Colon (tissue), 2 donors: ENCODE measurements around the gene OR2C3.
"Not testable (repeated sequence)": the region's sequence is repeated elsewhere in the genome, so short reads cannot be mapped to it uniquely, and the experiment has no call there.

ENCODE experiments used
- FAIRE-seq: peaks from 2 replicates; lab custom pipeline; 2012; peaks lifted over from hg19 to GRCh38; lab: Jason Lieb, UNC
- donor health status: control.
- donor health status: control.

Gene OR2C3

GRCh38 chr1:247536340-247536739, at the start of gene OR2C3:
TSS of gene OR2C3 (minus strand) at chr1:247536440. CDS start at chr1:247532511, 3,929 bp downstream.
- no peak for FAIRE-seq

- FAIRE-seq: no peak
Measured at GRCh38 chr1:247578946-247579460, 42.8 kb upstream of the OR2C3 start.

- FAIRE-seq: no peak
Measured at GRCh38 chr1:247576514-247576913, 40.3 kb upstream of the OR2C3 start.

GRCh38 chr1:247574664-247575063, 38.4 kb upstream of the OR2C3 start:
- no peak for FAIRE-seq

GRCh38 chr1:247574236-247574635, 38.0 kb upstream of the OR2C3 start:
- FAIRE-seq: no peak

- no peak for FAIRE-seq
Measured at GRCh38 chr1:247562198-247562597, 26.0 kb upstream of the OR2C3 start.

GRCh38 chr1:247561711-247562110, 25.5 kb upstream of the OR2C3 start:
- FAIRE-seq: no peak

- no peak for FAIRE-seq
Measured at GRCh38 chr1:247557926-247558674, 21.9 kb upstream of the OR2C3 start.

- no peak for FAIRE-seq
Measured at GRCh38 chr1:247552231-247552630, 16.0 kb upstream of the OR2C3 start.

- FAIRE-seq: no peak
Measured at GRCh38 chr1:247551721-247552120, 15.5 kb upstream of the OR2C3 start.

GRCh38 chr1:247548769-247549182, 12.5 kb upstream of the OR2C3 start, which contains the start of gene GCSAML:
TSS of gene GCSAML (plus strand) at chr1:247549134. CDS start at chr1:247549192, 58 bp downstream.
- no peak for FAIRE-seq

GRCh38 chr1:247548092-247548491, 11.9 kb upstream of the OR2C3 start:
- FAIRE-seq: no peak

GRCh38 chr1:247542811-247543210, 6.6 kb upstream of the OR2C3 start:
- FAIRE-seq: no peak

- FAIRE-seq: no peak
Measured at GRCh38 chr1:247540581-247540980, 4.3 kb upstream of the OR2C3 start.

- FAIRE-seq: no peak
Measured at GRCh38 chr1:247539215-247539614, 3.0 kb upstream of the OR2C3 start.

GRCh38 chr1:247538561-247538960, 2.3 kb upstream of the OR2C3 start:
- FAIRE-seq: no peak

GRCh38 chr1:247535402-247535801, 838 bp downstream of the OR2C3 start:
- FAIRE-seq: no peak

- FAIRE-seq: no peak
Measured at GRCh38 chr1:247531937-247532336, 4.3 kb downstream of the OR2C3 start.

GRCh38 chr1:247530785-247531184, 5.5 kb downstream of the OR2C3 start:
- no peak for FAIRE-seq

- no peak for FAIRE-seq
Measured at GRCh38 chr1:247529771-247530355, 6.4 kb downstream of the OR2C3 start.

- no peak for FAIRE-seq
Measured at GRCh38 chr1:247528812-247529474, 7.3 kb downstream of the OR2C3 start.

GRCh38 chr1:247521886-247522285, 14.4 kb downstream of the OR2C3 start:
- not testable (repeated sequence) for FAIRE-seq

GRCh38 chr1:247518613-247518891, 17.7 kb downstream of the OR2C3 start:
- no peak for FAIRE-seq
